ENCODE results near the gene ESRRA.
A peak's percentile ranks its signal among the peaks of the same experiment; 100 is the strongest.

The ESRRA gene

DNA sequence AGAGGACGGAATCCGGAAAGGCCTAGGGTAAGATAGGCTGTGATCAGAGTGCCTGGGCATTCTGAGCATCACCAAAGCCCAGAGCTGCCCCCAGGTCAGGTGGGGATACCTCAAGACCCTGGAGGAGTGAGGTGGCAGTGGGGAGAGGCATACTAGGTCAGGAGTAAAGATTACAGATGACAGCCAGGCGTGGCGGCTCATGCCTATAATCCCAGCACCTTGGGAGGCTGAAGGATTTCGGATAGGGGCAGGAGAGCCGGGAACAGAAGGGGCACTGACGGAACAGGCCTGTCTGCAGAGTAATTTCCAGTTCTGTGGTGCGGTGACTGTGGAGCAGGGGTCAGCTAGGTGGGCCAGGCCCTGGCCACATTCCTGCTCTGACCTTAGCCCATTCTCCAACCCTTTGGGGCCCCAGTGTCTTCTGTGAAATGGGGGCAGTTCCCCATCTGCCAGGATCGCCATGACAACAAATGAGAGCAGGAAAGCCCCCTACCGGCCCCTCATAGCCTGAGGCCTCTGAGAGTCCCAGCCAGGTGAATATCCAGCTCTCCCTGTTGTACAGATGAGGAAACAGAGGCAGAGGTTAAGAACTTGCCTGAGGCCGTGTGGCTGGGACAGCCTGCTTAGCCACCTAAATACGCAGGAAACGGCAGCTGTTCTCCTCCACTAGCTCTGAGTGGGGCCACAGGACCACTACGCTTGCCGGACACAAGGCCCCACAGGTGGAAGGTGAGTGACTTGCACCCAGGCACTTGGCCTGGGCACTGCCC lies 30.1 kb upstream of the ESRRA start:
- no peak for DNase-seq (ENCODE audit: low read depth in 3 of 3)

DNA sequence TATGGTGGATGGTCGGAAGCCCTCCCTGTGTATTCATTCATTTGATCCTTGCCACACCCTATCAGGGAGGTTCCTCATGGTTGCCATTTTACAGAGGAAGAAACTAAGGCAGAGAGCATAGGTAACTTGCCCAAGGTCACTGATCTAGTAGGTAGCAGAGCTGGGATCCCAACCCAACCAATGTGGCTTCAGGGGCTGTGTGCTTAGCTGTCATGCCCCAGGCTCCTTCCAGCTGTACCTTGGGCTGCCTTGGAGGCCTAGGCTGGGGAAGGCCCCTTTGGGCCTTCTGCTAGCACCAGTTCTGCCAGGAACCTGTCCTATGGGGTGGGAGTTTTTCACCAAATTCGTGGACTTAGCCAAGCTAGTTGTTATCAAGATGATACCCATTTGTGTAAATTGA lies 29.5 kb upstream of the ESRRA start:
- no peak for DNase-seq (ENCODE audit: low read depth in 3 of 3)

DNA sequence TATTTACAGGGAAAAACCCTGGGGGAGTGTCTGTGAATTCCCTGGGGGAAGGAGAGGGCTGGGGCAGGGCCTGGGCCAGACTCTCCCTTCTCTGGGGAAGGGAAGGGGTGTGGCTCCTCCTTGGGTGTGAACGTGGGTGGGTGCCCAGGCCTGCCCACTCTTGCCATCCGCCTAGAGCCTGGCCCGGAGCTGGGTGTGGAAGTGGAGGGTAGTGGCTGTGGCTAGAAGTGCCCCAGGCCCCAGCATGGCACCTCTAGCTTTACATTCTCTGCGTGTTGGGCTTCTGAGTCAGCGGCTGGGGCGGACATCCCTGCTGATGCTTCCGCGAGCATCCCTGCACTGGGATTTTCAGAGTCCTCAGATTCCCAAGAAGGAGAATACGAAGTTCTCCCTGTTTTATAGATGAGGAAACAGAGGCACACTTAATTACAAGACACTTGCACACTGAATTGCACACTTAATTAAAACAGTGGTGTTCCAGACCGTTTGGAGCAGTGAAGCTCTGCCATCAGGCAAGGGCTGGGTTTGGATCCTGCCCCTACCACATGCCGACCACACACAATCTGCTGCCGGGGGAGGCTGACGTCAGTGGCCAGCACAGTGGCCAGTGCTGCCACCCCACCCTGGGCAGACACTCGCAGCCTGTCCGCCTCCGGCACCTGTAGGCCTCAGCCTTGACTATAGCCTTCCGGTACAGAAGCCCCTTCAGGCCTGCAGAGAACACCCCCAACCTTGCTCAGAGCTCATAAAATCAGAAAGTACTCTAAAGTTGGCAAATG lies 28.5 kb upstream of the ESRRA start:
- DNase-seq (ENCODE audit: low read depth in 3 of 3), result no peak

DNA sequence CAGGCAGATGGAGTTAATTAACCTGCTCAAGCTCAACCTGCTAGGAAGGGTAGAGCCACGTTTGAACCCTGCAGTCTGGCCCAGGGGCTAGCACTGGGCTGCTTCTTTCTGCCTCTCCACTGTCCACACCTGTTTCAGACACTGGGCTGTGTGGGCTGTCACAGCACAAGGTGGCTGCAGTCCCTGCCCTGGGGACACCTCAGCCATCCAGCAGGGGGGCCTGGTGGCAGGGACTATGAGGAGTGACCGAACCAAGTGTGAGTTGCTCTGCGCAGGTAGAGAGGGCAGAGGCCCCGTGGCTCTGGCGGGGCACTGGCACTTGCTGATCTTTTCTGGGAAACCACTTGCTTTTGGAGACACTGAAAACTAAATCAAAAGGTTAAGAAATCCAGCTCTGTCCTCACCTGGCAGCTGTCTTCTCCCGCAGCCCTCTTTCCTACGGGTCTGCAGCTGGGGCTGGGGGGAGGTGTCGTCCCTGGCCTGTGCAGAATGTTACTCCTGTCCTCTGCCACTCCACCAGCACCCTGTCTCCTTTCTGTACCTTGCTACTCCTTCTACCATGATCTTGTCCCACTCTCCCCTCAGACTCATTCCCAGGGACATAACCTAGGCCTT lies 26.6 kb upstream of the ESRRA start:
- no peak for DNase-seq (ENCODE audit: low read depth in 3 of 3)

DNA sequence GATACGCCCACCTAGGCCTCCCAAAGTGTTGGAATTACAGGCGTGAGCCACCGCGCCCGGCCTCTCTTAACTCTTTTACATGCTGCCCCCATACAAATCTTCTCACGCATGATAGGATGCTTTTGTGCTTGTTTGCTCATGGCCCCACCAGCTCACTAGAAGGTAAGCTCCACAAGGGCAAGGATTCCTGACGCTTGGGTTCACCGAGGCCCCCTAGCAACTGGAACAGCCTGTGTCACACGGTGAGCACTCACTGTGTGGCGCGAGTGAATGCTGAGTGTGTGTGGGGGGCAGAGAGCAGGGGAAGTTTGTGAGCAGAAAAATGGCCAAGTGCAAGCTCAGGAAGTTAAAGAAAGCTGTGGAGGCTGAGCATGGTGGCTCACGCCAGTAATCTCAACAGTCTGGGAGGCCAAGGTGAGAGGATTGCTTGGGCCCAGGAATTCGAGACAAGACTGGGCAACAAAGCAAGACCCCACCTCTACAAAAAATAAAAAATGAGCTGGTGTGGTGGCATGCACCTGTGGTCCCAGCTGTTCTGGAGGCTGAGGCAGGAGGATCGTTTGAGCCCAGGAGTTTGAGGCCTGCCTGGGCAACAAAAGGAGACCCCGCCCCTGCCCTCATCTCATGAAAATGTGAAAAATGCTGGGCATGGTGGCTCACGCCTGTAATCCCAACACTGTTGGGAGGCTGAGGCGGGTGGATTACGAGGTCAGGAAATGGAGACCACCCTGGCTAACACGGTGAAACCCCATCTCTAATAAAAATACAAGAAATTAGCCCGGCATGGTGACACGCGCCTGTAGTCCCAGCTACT lies 23.2 kb upstream of the ESRRA start:
- DNase-seq (ENCODE audit: low read depth in 3 of 3), result no peak

DNA sequence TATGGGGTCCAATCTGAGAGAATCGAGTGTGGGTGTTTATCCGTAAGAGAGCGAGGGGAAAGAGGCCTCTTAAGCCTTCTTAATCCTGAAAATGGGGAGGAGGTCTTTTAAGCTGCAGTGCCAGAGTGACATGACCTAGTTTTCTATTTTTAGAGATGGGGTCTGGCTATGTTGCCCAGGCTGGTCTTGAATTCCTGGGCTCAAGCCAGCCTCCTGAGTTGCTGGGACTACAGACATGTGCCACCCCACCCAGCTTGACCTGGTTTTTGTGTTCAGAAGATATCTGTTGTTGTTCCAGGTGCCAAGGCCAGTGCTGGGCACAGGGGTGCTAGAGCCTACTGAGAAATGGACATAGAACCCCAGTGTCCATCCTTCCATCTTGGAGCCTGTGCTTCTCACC lies 22.2 kb upstream of the ESRRA start:
- no peak for DNase-seq (ENCODE audit: low read depth in 3 of 3)

DNA sequence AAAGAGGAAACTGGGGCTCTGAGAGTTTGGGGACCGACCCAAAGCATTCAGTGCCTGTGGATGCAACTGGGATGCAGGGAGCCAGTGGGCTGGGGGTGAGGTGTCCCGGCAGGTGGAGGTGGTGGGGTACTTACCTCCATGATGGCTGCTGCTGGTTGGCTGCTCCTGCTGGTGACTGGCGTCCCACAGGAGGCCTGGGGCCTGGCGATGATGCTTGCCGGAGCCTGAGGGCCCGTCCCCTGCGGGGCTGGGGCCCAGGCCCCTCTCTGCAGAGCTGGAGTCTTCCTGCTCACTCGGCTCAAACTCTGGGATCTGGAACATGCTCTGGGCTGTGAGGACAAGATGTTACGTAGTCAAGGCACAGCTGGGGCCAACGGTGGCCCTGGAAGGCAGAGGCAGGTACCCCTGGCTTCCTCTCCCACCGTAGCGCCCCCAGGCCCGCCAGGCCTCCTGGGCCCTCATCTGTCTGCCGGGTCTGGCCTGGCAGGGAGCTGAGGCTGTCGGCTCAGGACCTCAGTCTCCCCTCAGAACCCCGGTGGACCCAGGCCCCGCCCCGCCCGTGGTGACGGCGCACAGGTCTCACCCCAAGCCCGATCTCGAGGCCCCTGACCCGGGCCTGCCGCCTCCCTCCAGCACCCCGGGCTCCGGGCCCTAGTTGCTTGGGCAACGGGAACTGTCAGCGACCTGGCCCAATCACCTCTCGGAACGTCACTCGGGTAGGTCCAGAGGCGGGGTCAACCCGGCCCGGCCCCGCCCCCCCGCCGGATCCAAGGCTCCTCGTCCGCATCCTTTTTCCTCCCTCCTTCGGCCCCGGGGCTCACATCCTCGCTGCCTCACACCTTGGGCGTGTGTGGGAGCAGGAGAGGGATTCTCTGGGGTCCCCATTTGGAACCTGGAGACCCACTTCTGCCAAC lies 21.0 kb upstream of the ESRRA start, which contains the start of gene BAD:
Gene BAD (minus strand): TSS at position 618 of the 914 bp plus-strand sequence. CDS start 297 bp downstream, at position 321.
- DNase-seq (ENCODE audit: low read depth in 3 of 3), result peak; percentile 85 to 94 (median 86)

DNA sequence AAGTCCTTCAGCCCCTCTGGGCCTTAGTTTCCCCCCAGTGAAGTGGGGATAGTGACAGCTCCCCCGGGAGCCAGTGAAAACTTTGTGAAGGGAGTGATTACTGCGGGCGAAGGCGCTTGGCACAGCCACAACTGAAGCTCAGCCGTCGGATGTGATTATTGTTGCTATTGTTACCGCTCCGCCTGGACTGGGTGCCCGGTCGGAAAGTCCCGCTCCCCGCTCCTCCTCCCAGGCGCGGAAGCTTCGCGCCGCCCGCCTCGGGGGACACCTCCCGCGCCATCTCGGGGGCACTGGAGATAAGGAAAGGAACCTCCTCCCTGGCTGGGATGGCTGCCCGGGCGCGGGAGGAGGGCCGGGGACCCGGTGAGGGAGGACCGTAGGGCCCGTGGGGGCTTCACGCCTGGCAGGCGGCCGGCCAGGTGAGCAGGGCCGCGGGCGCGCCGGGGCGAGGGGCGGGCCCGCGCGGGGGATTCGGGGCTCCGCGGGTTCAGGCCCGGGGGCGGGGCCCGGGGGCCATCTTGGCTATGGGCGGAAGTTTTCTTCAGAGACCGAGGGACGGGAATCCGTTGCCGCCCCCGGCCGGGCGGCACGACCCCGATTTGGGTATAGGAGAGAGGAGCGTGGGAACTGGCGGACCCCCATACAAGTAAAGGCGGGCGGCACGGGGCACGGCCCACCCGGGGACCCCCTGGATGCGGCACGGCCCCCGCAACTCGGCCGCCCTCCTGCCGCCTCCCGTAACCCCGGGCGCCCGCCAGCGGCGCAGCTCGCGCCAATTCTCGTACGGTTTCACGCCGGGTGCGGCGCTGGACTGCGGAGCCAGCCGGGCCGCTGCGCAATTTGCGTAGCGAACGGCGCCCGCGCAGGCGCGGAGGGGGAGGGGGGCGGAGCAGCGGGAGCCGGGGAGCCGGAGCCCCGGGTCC lies 20.1 kb upstream of the ESRRA start, which contains the start of gene GPR137:
Gene GPR137 (plus strand): TSS at position 887 of the 923 bp plus-strand sequence. CDS start 677 bp downstream, outside the sequence.
- peak; percentile 78 to 88 (median 84) for DNase-seq (ENCODE audit: low read depth in 3 of 3)

DNA sequence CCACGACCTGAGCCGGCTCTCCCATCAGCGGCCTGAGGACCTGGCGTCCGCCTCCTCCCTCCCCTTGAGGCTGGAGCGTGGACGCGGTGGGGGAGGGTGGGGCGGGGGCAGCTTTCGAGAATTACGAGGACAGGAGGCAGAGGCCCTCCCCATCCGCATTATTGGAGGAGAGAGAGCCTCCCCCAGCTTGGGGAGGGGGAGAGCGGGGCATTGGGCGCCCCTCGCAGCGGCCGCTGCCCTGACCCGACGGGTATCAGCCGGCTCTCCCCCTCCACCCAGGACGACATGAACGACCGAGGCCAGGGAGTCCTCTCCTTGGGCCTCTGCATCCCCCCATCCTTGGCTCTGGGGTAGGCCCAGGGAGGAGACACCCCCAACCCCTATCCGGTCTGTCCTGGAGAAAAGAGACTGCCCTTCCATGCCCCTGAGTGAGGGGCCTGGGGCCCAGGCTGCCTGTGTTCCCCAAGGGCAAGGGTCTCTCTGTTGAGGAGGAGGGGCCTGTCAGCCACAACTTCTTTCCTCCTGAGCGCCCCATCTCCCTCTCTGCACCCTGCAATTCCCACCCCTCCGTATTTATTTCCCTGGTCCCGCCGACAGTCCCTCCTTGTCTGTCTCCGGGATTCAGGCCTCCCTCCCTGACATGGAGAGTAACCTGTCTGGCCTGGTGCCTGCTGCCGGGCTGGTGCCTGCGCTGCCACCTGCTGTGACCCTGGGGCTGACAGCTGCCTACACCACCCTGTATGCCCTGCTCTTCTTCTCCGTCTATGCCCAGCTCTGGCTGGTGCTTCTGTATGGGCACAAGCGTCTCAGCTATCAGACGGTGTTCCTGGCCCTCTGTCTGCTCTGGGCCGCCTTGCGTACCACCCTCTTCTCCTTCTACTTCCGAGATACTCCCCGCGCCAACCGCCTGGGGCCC lies 19.2 kb upstream of the ESRRA start:
- no peak for DNase-seq (ENCODE audit: low read depth in 3 of 3)

DNA sequence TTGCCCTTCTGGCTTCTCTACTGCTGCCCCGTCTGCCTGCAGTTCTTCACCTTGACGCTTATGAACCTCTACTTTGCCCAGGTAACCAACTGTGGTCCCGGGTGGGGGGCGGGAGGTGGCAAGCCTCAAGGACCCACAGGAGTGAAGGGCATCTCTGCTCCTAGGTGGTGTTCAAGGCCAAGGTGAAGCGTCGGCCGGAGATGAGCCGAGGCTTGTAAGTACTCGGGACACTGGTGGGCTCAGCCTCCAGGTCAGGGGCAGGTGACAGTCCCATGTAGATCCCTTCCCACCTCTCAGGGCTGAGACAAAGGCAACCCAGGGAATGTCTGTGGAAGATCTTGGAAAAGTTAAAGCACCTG lies 18.5 kb upstream of the ESRRA start:
- DNase-seq (ENCODE audit: low read depth in 3 of 3), result no peak

DNA sequence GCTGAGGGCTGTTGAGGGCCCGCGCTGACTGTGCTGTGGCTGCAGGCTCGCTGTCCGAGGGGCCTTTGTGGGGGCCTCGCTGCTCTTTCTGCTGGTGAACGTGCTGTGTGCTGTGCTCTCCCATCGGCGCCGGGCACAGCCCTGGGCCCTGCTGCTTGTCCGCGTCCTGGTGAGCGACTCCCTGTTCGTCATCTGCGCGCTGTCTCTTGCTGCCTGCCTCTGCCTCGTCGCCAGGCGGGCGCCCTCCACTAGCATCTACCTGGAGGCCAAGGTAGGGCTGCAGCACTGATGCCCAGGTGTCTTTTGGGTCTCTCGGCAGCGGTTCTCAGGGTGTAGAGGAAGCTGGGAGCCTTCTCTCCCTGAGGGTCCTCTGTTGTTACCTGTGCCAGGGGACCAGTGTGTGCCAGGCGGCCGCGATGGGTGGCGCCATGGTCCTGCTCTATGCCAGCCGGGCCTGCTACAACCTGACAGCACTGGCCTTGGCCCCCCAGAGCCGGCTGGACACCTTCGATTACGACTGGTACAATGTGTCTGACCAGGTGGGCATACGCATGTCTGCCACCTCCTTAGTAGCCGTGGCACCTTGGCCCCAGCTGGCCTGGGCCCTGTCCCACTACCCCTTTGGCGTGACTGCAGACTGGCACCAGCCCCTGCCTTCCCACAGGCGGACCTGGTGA lies 17.5 kb upstream of the ESRRA start:
- no peak for DNase-seq (ENCODE audit: low read depth in 3 of 3)

DNA sequence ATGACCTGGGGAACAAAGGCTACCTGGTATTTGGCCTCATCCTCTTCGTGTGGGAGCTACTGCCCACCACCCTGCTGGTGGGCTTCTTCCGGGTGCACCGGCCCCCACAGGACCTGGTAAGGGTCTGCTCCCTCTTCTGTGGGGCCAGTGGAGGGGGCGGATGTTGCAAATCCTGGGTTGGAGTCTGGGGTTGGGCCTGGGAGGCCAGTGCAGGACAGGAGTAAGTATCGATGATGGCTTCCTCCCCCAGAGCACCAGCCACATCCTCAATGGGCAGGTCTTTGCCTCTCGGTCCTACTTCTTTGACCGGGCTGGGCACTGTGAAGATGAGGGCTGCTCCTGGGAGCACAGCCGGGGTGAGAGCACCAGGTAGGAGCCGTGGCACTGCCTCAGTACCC lies 17.0 kb upstream of the ESRRA start:
- no peak for DNase-seq (ENCODE audit: low read depth in 3 of 3)

DNA sequence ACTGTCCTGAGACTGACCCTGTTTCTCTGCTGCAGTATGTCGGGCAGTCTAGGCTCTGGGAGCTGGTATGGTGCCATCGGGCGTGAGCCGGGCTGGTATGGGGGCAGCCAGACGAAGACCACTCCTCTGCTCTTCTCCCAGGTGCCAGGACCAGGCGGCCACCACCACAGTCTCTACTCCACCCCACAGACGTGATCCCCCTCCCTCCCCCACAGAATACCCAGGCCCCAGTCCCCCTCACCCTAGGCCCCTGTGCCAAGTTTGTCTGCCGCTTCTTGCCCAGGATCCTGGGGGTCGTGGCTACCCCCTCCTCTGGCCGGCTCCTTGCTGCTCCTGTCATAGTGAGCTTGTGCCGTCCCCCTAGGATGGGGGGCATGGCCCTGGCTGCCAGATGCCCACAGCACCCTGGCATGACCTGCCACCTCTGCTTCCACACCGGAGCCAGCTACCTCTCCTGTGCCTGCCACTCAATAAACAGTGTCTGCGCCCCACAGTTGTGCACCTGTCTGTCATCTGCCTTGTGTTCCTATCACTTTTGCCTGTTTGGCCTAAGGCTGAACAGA lies 16.2 kb upstream of the ESRRA start:
- no peak for DNase-seq (ENCODE audit: low read depth in 3 of 3)

DNA sequence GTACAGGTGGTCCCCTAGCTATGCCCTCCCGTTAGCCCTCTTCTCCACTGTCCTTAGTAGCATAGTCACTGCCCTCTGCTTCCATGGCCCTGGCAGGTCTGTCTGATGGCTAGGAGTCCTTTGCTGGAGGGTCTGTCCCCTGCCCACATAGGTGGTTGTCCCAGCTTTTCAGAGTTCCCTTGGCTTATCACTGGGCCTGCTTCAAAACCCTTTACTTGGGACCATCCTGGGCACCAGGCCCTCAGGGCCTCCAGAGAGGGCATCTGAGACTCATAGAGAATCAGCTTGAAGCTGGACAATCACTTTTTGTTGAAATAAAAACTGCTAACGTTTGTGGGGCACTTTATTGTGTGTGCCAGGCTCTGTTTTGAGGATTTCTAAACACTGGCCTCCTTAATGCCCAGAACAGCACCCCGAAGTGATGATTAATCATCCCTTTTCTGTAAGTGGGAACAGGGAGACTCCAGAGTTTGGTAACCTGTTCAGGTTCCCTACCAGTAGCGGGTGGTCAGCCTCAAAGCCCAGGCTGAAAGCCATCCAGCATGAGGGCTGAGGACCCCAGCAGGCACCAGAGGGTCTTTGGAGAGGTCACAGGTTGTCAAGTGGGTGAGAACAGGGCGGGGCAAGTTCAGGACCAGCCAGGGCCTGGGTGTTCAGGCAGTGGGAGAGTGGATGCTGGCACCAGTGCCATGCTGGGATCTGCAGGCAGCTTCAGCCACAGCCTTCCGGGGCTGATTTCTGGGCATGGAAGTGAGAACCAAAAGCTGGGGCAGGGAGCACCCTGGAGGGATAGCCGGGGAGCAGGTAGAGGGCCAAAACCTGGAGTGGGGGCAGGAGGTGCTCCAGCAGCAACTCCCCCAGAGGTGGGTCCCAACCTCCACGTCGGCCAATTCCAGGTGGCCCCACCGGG lies 14.7 kb upstream of the ESRRA start:
- DNase-seq (ENCODE audit: low read depth in 3 of 3), result no peak

DNA sequence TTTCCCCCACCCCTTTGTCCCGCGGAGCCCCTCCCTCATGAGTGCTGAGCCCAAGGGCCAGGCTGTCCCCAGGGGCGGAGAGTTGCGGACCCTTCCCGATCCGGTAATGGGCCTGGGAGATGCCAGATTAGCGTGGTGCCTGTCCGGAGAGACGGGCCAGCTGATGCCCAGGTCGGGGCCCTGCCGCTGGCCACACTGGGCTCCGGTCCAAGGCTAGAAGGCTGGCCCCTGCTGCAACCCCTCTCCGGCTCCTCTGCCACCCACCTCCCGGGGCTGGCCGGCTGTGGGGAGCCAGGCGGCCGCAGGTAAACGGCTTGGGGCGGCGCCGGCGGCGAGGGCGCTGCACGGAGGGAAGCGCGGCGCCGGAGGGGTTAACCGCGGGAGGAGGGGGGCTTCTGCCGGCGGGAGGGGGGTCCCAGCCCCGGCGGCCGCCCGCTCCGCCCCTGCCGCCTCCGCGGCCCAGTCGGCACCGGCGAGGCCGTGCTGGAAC lies 14.0 kb upstream of the ESRRA start, which contains the start of gene KCNK4:
Gene KCNK4 (plus strand): TSS at position 41 of the 490 bp plus-strand sequence. CDS start 1,717 bp downstream, outside the sequence.
- DNase-seq (ENCODE audit: low read depth in 3 of 3), result no peak
